Activated CD4-positive, alpha-beta T cell treated with anti-CD3 and anti-CD28 coated beads for 1 hour (primary cell): ENCODE data around the gene NAXD.
"Not testable (repeated sequence)": the region's sequence is repeated elsewhere in the genome, so short reads cannot be mapped to it uniquely, and the experiment has no call there.

Experiments used
- DNase-seq: peaks from one replicate; pipeline ENCODE4 v3.0.0-alpha.2; 2020

The NAXD gene

GRCh38 chr13:110629735-110630134 is 14.4 kb downstream of the NAXD start:
- no peak for DNase-seq

- no peak for DNase-seq
Observed at GRCh38 chr13:110630566-110631119, 15.3 kb downstream of the NAXD start.

- DNase-seq = not testable (repeated sequence)
Observed at GRCh38 chr13:110632255-110632654, 16.9 kb downstream of the NAXD start.

- no peak for DNase-seq
Observed at GRCh38 chr13:110633776-110634175, 18.4 kb downstream of the NAXD start.

- DNase-seq = no peak
Observed at GRCh38 chr13:110634558-110634957, 19.2 kb downstream of the NAXD start.

GRCh38 chr13:110635405-110636002 is 20.2 kb downstream of the NAXD start:
- DNase-seq = no peak

GRCh38 chr13:110636053-110636475 is 20.7 kb downstream of the NAXD start:
- no peak for DNase-seq

GRCh38 chr13:110636701-110637201 is 21.4 kb downstream of the NAXD start:
- no peak for DNase-seq

- DNase-seq = no peak
Observed at GRCh38 chr13:110637275-110637674, 21.9 kb downstream of the NAXD start.

GRCh38 chr13:110637747-110638146 is 22.4 kb downstream of the NAXD start:
- no peak for DNase-seq

GRCh38 chr13:110638257-110638656 is 22.9 kb downstream of the NAXD start:
- no peak for DNase-seq

- DNase-seq = no peak
Observed at GRCh38 chr13:110638814-110639806, 23.8 kb downstream of the NAXD start.

- DNase-seq = no peak
Observed at GRCh38 chr13:110639935-110640334, 24.6 kb downstream of the NAXD start.

- no peak for DNase-seq
Observed at GRCh38 chr13:110640591-110641029, 25.3 kb downstream of the NAXD start.

GRCh38 chr13:110641055-110642015 is 26.0 kb downstream of the NAXD start:
- DNase-seq = no peak

- DNase-seq = no peak
Observed at GRCh38 chr13:110642291-110642981, 27.1 kb downstream of the NAXD start.

GRCh38 chr13:110643324-110643723 is 28.0 kb downstream of the NAXD start:
- DNase-seq = no peak

GRCh38 chr13:110643768-110644421 is 28.6 kb downstream of the NAXD start:
- no peak for DNase-seq

GRCh38 chr13:110644892-110645521 is 29.7 kb downstream of the NAXD start:
- DNase-seq = no peak

GRCh38 chr13:110645750-110646149 is 30.4 kb downstream of the NAXD start:
- DNase-seq = no peak
